Measurements from ENCODE around the gene NBEA. TPM values are rescaled to one million over a fixed set of nuclear protein-coding genes. Genes with fewer than 3 reads are reported as not detected.

Gene NBEA
- total RNA-seq (2014; rRNA removed) (4.4 and 6.2 TPM in 2 replicates), Bru-seq, nascent RNA (percentile 70 among the genes with signal in this experiment), BruChase-seq, experiment 1, labeled RNA remaining after a 6-hour chase (percentile 49 among the genes with signal in this experiment), BruChase-seq, experiment 2, labeled RNA remaining after a 2-hour chase (percentile 66 among the genes with signal in this experiment)
- long read RNA-seq, partial matches to known transcripts: 14 of 18 reads
- long read RNA-seq, other reads (novel, unspliced or antisense): 4 of 18 reads

GRCh38 chr13:34941835-34942731, at the start of gene NBEA:
TSS of gene NBEA (plus strand) at chr13:34942270. CDS start at chr13:34942821, 551 bp downstream.
- peaks cover 24% of the 10 kb centered on the region for H3K4me1 ChIP-seq (ENCODE audit: insufficient read depth, low read length)
- ATAC-seq: peak; percentile 68
- H3K27ac ChIP-seq (ENCODE audit: low read length): no peak within 1 kb of the TSS
- H3K79me2 ChIP-seq (ENCODE audit: low read length): peaks cover 38% of the 10 kb centered on the region
- intact Hi-C loops (cut with micrococcal nuclease): loop anchor here (5.0 kb wide), 3 partner anchors 210 to 475 kb away; no protein-coding TSS in a partner anchor
- H3K9me2 ChIP-seq (replicated peaks; ENCODE audit: low read length): no peaks in the 10 kb centered on the region
- ChIA-PET CTCF (no interaction called here), POLR2A (ENCODE audit: unreplicated experiment) (interaction anchor here (0.6 kb wide), 1 partner anchor 888 kb away, joined by 3 read pairs; no protein-coding TSS in a partner anchor)
- BruUV-seq (replicated peaks): no TSS peak
- peak within 1 kb of the TSS; percentile 60 for H3K9ac ChIP-seq (ENCODE audit: low read length)
- H3K4me3 ChIP-seq (ENCODE audit: low read length): peak within 1 kb of the TSS; percentile 92
- no peaks in the 10 kb centered on the region for H3K27me3 ChIP-seq (ENCODE audit: low read length)
- H3K4me2 ChIP-seq (ENCODE audit: low read length): peak within 1 kb of the TSS; percentile 97
- H2AFZ ChIP-seq (ENCODE audit: low read length): peak within 1 kb of the TSS; percentile 95
- no peaks in the 10 kb centered on the region for H3F3A ChIP-seq (ENCODE audit: low read length, unreplicated experiment)
- no peaks in the 10 kb centered on the region for H3K36me3 ChIP-seq (ENCODE audit: low read depth, low read length)
- peak; percentile 74 for DNase-seq
- TF ChIP-seq EZH2phosphoT487 (IDR thresholded peaks at IDR 0.05; ENCODE audit: borderline replicate concordance, low read length): no peak
- no peak for TF ChIP-seq EZH2 (IDR thresholded peaks at IDR 0.05; ENCODE audit: low read length, unreplicated experiment)
- no peak for TF ChIP-seq CTCF (conservative IDR thresholded peaks at IDR 0.05; ENCODE audit: low read depth, low read length)
- no peaks in the 10 kb centered on the region for H4K20me1 ChIP-seq (ENCODE audit: low read length)
- no peaks in the 10 kb centered on the region for H3K9me3 ChIP-seq (ENCODE audit: low read length)

GRCh38 chr13:34894756-34895155, 47.3 kb upstream of the NBEA start:
- Histone ChIP-seq H3K4me1 (ENCODE audit: insufficient read depth, low read length) (0 out of 2 replicates have a peak, but pooled peaks cover 5% of the 10 kb centered on the region), H3K36me3 (ENCODE audit: low read depth, low read length) (no peaks in the 10 kb centered on the region), H2AFZ (ENCODE audit: low read length) (no peak overlapping the region), H3K79me2 (ENCODE audit: low read length) (no peaks in the 10 kb centered on the region), H3K4me2 (ENCODE audit: low read length) (no peak overlapping the region), H3K9me2 (replicated peaks; ENCODE audit: low read length) (no peaks in the 10 kb centered on the region), H4K20me1 (ENCODE audit: low read length) (no peaks in the 10 kb centered on the region), H3K27ac (ENCODE audit: low read length) (no peak overlapping the region), H3K9ac (ENCODE audit: low read length) (no peak overlapping the region), H3F3A (ENCODE audit: low read length, unreplicated experiment) (no peaks in the 10 kb centered on the region), H3K9me3 (ENCODE audit: low read length) (no peaks in the 10 kb centered on the region), H3K4me3 (ENCODE audit: low read length) (no peak overlapping the region), H3K27me3 (ENCODE audit: low read length) (no peaks in the 10 kb centered on the region)
- BruUV-seq (replicated peaks): no TSS peak
- no peak for TF ChIP-seq CTCF (conservative IDR thresholded peaks at IDR 0.05; ENCODE audit: low read depth, low read length)
- no peak for TF ChIP-seq EZH2phosphoT487 (IDR thresholded peaks at IDR 0.05; ENCODE audit: borderline replicate concordance, low read length)
- no peak for TF ChIP-seq EZH2 (IDR thresholded peaks at IDR 0.05; ENCODE audit: low read length, unreplicated experiment)
- ChIA-PET POLR2A (ENCODE audit: unreplicated experiment) (no interaction called here), CTCF (no interaction called here)
- intact Hi-C loops (cut with micrococcal nuclease): no loop called here
- no peak for ATAC-seq
- no peak for DNase-seq
